Tibial nerve (tissue), 4 donors: ENCODE data around the gene MS4A18. TPM values are rescaled to one million over a fixed set of nuclear protein-coding genes. Genes with fewer than 3 reads are reported as not detected.

Source experiments
- DNase-seq, 2 donors: peaks; one replicate each; pipeline ENCODE4 v3.0.0-alpha.2; 2019; ENCODE audit warnings: low spot score in 2 of 2
- H3K27ac ChIP-seq, 4 donors: fragments of 200-600 bp; sonication (generic) in 3 of 4; one replicate each; pipeline ENCODE4 v1.5.1; 2017 to 2019; ENCODE audit warnings: mild to moderate bottlenecking in 1 of 4
- H3K27me3 ChIP-seq, 2 donors: fragments of 200-600 bp; sonication (generic) in 1 of 2; one replicate each; pipeline versions ENCODE4 v1.5.1 to v1.6.0; 2017 to 2019
- H3K36me3 ChIP-seq, 3 donors: fragments of 200-600 bp; sonication (generic); one replicate each; pipeline ENCODE4 v1.5.1; 2018 to 2019
- H3K4me1 ChIP-seq, 4 donors: fragments of 200-600 bp; sonication (generic) in 3 of 4; one replicate each; pipeline ENCODE4 v1.5.1; 2017 to 2019
- H3K4me3 ChIP-seq, 4 donors: fragments of 200-600 bp; sonication (generic) in 3 of 4; one replicate each; pipeline ENCODE4 v1.5.1; 2017 to 2019; ENCODE audit warnings: mild to moderate bottlenecking in 1 of 4, moderate library complexity in 1 of 4
- H3K9me3 ChIP-seq, 4 donors: fragments of 200-600 bp; sonication (generic) in 3 of 4; one replicate each; pipeline ENCODE4 v1.5.1; 2017 to 2019
- CTCF ChIP-seq, 5 experiments: fragments of 200-600 bp in 3 of 5; fragments of 450-650 bp in 2 of 5; sonication (generic) in 3 of 5; IDR thresholded peaks; one replicate each; pipeline ENCODE4 v1.5.1; 2016 to 2019; ENCODE audit warnings: antibody characterized with exemption in 5 of 5, mild to moderate bottlenecking in 3 of 5, moderate library complexity in 2 of 5
- EP300 ChIP-seq, 2 donors: sonication (generic); formaldehyde crosslinking; IDR thresholded peaks; one replicate each; pipeline ENCODE4 v1.6.1; 2017; ENCODE audit warnings: antibody characterized with exemption in 2 of 2, mild to moderate bottlenecking in 1 of 2
- POLR2A ChIP-seq, 2 donors: fragments of 450-650 bp; IDR thresholded peaks; one replicate each; pipeline ENCODE4 v1.6.1; 2017; ENCODE audit warnings: antibody characterized with exemption in 2 of 2, mild to moderate bottlenecking in 2 of 2, moderate library complexity in 2 of 2
- WGBS, 2 donors: methylation state at CpG; one replicate each; pipeline ENCODE4 v1.1.5; 2018; 5-methylcytosine and 5-hydroxymethylcytosine counted together
- total RNA-seq, 4 donors: library from RNA; depleted of rRNA; stranded (reverse); fragments of >200 nt; gene quantifications; one replicate each; pipeline ENCODE4 v1.1.0, GENCODE V29; 2016

MS4A18 gene
- total RNA-seq, 4 donors from 2014 or later = not detected

- no peaks in the 10 kb centered on the region for H3K4me1 ChIP-seq
- DNase-seq = no peak
- 54 to 57% methylated on average over 4 of the region's 4 CpGs for WGBS, 2 donors
- H3K4me3 ChIP-seq = no peak overlapping the region
- TF ChIP-seq CTCF (IDR thresholded peaks at IDR 0.05) = no peak
- no peak overlapping the region for H3K27ac ChIP-seq
- H3K36me3 ChIP-seq = no peaks in the 10 kb centered on the region
- no peaks in the 10 kb centered on the region for H3K9me3 ChIP-seq
- peaks cover 0 to 15% of the 10 kb centered on the region in 2 donors for H3K27me3 ChIP-seq
Measured at GRCh38 chr11:60761436-60762190, 37.1 kb downstream of the MS4A18 start.

GRCh38 chr11:60762851-60763691, 38.6 kb downstream of the MS4A18 start:
- 62 to 66% methylated on average over 11 of the region's 11 CpGs for WGBS, 2 donors
- Histone ChIP-seq H3K36me3 (no peaks in the 10 kb centered on the region), H3K27ac (no peak overlapping the region), H3K4me1 (peaks cover 0 to 5% (median 0%) of the 10 kb centered on the region in 4 donors), H3K9me3 (no peaks in the 10 kb centered on the region), H3K27me3 (peaks cover 0 to 23% of the 10 kb centered on the region in 2 donors), H3K4me3 (no peak overlapping the region)
- no peak for TF ChIP-seq EP300 (IDR thresholded peaks at IDR 0.05)
- peak in 1 of 5 experiments; percentile 14 for TF ChIP-seq CTCF (IDR thresholded peaks at IDR 0.05)
- DNase-seq = no peak

DNA sequence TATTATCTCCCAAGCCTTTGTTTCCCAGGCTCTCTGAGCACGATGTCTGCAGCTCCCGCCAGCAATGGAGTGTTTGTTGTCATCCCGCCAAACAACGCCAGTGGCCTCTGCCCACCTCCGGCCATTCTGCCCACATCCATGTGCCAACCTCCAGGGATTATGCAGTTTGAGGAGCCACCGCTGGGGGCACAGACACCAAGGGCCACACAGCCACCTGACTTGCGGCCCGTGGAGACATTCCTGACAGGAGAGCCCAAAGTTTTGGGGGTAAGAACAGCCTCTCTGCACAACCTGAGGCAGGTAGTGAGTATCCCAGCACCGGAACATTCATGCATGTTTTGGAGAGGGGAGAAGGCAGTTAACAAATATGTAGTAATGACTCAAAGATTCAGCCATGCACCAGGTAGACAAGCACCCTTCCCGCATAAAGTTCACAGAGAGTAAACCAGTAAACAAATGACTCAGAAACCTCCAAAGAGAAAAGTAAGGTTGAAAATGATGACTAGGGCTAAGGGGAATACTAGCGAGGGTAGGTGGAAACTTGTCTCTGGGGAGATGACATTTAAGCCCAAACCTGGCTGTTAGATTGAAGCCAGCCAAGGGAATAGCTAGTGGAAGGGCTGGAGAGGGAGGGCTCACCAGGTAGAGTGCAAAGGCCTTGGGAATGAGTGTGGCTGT, 39.3 kb downstream of the MS4A18 start:
- 85 to 89% methylated on average over 11 of the region's 11 CpGs for WGBS, 2 donors
- Histone ChIP-seq H3K27ac (no peak overlapping the region), H3K9me3 (no peaks in the 10 kb centered on the region), H3K4me3 (no peak overlapping the region), H3K36me3 (no peaks in the 10 kb centered on the region), H3K4me1 (peaks cover 0 to 5% (median 0%) of the 10 kb centered on the region in 4 donors), H3K27me3 (peaks cover 0 to 23% of the 10 kb centered on the region in 2 donors)
- TF ChIP-seq POLR2A (IDR thresholded peaks at IDR 0.05) = no peak
- no peak for TF ChIP-seq CTCF (IDR thresholded peaks at IDR 0.05)
- no peak for TF ChIP-seq EP300 (IDR thresholded peaks at IDR 0.05)
- DNase-seq = no peak

GRCh38 chr11:60764879-60765278, 40.4 kb downstream of the MS4A18 start:
- H3K4me3 ChIP-seq = no peak overlapping the region
- no peaks in the 10 kb centered on the region for H3K36me3 ChIP-seq
- H3K4me1 ChIP-seq = peaks cover 0 to 5% (median 0%) of the 10 kb centered on the region in 4 donors
- TF ChIP-seq POLR2A (IDR thresholded peaks at IDR 0.05) (no peak), CTCF (IDR thresholded peaks at IDR 0.05) (no peak), EP300 (IDR thresholded peaks at IDR 0.05) (no peak)
- H3K27ac ChIP-seq = no peak overlapping the region
- H3K27me3 ChIP-seq = peaks cover 0 to 23% of the 10 kb centered on the region in 2 donors
- no peaks in the 10 kb centered on the region for H3K9me3 ChIP-seq
- no peak for DNase-seq
- WGBS, 2 donors = 24 to 55% methylated on average over 1 of the region's 1 CpG
